ENCODE data around the gene PABPC1L. TPM values are rescaled to one million over a fixed set of nuclear protein-coding genes. Genes with fewer than 3 reads are reported as not detected.
A peak's percentile ranks its signal among the peaks of the same experiment; 100 is the strongest.

PABPC1L gene
- total and polyA plus RNA-seq, 2 of the 13 experiments (the other 11 are each of a cell fraction or from before 2014, with no cell fraction given), result 30.8 to 252 TPM

DNA sequence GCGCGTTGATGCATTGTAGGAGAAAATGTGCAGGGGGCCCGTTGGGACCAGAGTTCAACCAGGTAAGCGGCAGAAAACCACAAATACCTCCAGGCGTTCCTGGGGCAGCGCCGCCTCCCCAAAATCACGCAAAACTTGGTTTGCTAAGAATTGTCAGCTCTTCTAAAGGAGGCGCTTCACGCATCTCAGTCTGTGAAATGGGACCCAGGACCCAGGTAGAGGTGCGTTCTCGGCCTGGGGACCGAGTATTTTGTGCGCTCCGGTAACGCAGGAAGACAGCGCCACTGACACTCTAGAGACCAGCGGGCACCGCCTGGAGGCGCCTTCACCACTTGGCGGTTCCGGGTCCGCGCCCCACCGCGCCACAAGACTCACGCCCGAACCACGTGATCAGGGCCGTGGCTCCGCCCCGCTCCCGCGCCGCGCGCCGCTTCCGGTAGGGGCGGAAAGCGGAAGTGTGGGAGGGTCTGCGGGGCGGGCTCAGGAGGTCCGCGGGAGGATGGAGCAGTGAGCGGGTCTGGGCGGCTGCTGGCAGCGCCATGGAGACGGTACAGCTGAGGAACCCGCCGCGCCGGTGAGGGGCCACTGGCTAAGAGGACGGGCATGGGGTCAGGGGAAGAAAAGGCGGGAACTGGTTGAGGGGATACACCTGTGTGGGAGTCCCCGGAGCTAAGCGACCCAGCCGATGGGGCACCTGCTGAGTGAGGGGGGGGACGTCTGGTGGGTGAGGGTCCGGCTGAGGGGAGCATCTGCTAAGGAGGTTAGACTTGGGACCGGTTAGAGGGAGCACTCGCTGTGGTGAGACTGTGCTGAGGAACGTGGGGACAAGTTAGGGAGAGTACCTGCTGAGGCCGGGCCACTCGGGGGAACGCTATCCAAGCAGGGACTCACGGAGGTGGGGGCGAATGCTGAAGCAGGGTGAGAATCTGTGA is 56.4 kb downstream of the PABPC1L start, which contains the start of gene STK4 (continued):
- peak; percentile 50; the same call in 1 of the 2 replicates for TF ChIP-seq HMG20A (CRISPR knock-in tag; IDR thresholded peaks at IDR 0.05; ENCODE audit: borderline replicate concordance)
- peak; percentile 99 for TF ChIP-seq ZNF772 (CRISPR knock-in tag; IDR thresholded peaks at IDR 0.05)
- TF ChIP-seq CCAR2 (optimal IDR thresholded peaks at IDR 0.05; ENCODE audit: low read depth, low read length), result peak; percentile 56
- TF ChIP-seq ZNF441 (CRISPR knock-in tag; IDR thresholded peaks at IDR 0.05; ENCODE audit: borderline replicate concordance), result peak; percentile 90; the same call in 1 of the 2 replicates
- TF ChIP-seq DR1 (CRISPR knock-in tag; IDR thresholded peaks at IDR 0.05), result peak; percentile 95
- TF ChIP-seq, protein P1, sequence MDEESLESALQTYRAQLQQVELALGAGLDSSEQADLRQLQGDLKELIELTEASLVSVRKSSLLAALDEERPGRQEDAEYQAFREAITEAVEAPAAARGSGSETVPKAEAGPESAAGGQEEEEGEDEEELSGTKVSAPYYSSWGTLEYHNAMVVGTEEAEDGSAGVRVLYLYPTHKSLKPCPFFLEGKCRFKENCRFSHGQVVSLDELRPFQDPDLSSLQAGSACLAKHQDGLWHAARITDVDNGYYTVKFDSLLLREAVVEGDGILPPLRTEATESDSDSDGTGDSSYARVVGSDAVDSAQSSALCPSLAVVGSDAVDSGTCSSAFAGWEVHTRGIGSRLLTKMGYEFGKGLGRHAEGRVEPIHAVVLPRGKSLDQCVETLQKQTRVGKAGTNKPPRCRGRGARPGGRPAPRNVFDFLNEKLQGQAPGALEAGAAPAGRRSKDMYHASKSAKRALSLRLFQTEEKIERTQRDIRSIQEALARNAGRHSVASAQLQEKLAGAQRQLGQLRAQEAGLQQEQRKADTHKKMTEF (CRISPR knock-in tag; IDR thresholded peaks at IDR 0.05), result peak; percentile 100
- peak; percentile 96 for TF ChIP-seq ZNF607 (CRISPR knock-in tag; IDR thresholded peaks at IDR 0.05; ENCODE audit: borderline replicate concordance)
- TF ChIP-seq ZNF615 (CRISPR knock-in tag; IDR thresholded peaks at IDR 0.05; ENCODE audit: borderline replicate concordance), result peak; percentile 64; the same call in 1 of the 2 replicates
- TF ChIP-seq RARG (CRISPR knock-in tag; IDR thresholded peaks at IDR 0.05; ENCODE audit: low read depth), result peak; percentile 86; the same call in 1 of the 2 replicates
- TF ChIP-seq, protein P2, sequence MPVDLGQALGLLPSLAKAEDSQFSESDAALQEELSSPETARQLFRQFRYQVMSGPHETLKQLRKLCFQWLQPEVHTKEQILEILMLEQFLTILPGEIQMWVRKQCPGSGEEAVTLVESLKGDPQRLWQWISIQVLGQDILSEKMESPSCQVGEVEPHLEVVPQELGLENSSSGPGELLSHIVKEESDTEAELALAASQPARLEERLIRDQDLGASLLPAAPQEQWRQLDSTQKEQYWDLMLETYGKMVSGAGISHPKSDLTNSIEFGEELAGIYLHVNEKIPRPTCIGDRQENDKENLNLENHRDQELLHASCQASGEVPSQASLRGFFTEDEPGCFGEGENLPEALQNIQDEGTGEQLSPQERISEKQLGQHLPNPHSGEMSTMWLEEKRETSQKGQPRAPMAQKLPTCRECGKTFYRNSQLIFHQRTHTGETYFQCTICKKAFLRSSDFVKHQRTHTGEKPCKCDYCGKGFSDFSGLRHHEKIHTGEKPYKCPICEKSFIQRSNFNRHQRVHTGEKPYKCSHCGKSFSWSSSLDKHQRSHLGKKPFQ (CRISPR knock-in tag; IDR thresholded peaks at IDR 0.05; ENCODE audit: insufficient replicate concordance), result peak; percentile 53
- no peak for TF ChIP-seq SP1 (IDR thresholded peaks at IDR 0.05)
- TF ChIP-seq SP1 (CRISPR knock-in tag; IDR thresholded peaks at IDR 0.05), result peak; percentile 96
- peak; percentile 87 for TF ChIP-seq ZBTB20 (CRISPR knock-in tag; IDR thresholded peaks at IDR 0.05; ENCODE audit: borderline replicate concordance, low read depth)
- TF ChIP-seq, protein P3, sequence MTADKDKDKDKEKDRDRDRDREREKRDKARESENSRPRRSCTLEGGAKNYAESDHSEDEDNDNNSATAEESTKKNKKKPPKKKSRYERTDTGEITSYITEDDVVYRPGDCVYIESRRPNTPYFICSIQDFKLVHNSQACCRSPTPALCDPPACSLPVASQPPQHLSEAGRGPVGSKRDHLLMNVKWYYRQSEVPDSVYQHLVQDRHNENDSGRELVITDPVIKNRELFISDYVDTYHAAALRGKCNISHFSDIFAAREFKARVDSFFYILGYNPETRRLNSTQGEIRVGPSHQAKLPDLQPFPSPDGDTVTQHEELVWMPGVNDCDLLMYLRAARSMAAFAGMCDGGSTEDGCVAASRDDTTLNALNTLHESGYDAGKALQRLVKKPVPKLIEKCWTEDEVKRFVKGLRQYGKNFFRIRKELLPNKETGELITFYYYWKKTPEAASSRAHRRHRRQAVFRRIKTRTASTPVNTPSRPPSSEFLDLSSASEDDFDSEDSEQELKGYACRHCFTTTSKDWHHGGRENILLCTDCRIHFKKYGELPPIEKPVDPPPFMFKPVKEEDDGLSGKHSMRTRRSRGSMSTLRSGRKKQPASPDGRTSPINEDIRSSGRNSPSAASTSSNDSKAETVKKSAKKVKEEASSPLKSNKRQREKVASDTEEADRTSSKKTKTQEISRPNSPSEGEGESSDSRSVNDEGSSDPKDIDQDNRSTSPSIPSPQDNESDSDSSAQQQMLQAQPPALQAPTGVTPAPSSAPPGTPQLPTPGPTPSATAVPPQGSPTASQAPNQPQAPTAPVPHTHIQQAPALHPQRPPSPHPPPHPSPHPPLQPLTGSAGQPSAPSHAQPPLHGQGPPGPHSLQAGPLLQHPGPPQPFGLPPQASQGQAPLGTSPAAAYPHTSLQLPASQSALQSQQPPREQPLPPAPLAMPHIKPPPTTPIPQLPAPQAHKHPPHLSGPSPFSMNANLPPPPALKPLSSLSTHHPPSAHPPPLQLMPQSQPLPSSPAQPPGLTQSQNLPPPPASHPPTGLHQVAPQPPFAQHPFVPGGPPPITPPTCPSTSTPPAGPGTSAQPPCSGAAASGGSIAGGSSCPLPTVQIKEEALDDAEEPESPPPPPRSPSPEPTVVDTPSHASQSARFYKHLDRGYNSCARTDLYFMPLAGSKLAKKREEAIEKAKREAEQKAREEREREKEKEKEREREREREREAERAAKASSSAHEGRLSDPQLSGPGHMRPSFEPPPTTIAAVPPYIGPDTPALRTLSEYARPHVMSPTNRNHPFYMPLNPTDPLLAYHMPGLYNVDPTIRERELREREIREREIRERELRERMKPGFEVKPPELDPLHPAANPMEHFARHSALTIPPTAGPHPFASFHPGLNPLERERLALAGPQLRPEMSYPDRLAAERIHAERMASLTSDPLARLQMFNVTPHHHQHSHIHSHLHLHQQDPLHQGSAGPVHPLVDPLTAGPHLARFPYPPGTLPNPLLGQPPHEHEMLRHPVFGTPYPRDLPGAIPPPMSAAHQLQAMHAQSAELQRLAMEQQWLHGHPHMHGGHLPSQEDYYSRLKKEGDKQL (CRISPR knock-in tag; IDR thresholded peaks at IDR 0.05; ENCODE audit: low read depth), result peak; percentile 69; the same call in 1 of the 2 replicates
- TF ChIP-seq, protein P4, sequence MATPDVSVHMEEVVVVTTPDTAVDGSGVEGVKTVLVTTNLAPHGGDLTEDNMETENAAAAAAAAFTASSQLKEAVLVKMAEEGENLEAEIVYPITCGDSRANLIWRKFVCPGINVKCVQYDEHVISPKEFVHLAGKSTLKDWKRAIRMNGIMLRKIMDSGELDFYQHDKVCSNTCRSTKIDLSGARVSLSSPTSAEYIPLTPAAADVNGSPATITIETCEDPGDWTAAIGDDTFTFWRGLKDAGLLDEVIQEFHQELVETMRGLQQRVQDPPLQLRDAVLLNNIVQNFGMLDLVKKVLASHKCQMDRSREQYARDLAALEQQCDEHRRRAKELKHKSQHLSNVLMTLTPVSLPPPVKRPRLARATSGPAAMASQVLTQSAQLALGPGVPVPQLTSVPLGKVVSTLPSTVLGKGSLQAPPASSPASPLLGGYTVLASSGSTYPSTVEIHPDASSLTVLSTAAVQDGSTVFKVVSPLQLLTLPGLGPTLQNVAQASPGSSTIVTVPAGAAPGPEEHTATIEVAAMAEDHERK (CRISPR knock-in tag; IDR thresholded peaks at IDR 0.05; ENCODE audit: low read depth), result peak; percentile 85; the same call in 1 of the 2 replicates
- TF ChIP-seq NR2F1 (CRISPR knock-in tag; IDR thresholded peaks at IDR 0.05), result peak in 1 of 2 experiments; percentile 27; a peak in 1 of 4 replicates
- TF ChIP-seq NFE2L1 (CRISPR knock-in tag; IDR thresholded peaks at IDR 0.05; ENCODE audit: borderline replicate concordance), result 0 out of 2 replicates have a peak, but pooled peaks have one; percentile 38
- no peak; the same call in 1 of the 2 replicates for TF ChIP-seq ZNF205 (CRISPR knock-in tag; IDR thresholded peaks at IDR 0.05)

Measured in HepG2 (cell line).